Stimulated activated CD4-positive, alpha-beta T cell treated with anti-CD3 and anti-CD28 coated beads, TNF-alpha, amount 100 ng/mL, for 4 hours (primary cell): Measurements from ENCODE around the gene TUNAR.
"Not testable (repeated sequence)": the region's sequence is repeated elsewhere in the genome, so short reads cannot be mapped to it uniquely, and the experiment has no call there.

Experiments
- DNase-seq, 3 experiments: peaks; one replicate each; pipeline ENCODE4 v3.0.0-alpha.2; 2020; ENCODE audit warnings: low read depth in 3 of 3

TUNAR gene

GRCh38 chr14:95918466-95918865 is 41.8 kb downstream of the TUNAR start:
- no peak for DNase-seq

- no peak for DNase-seq
Measured at GRCh38 chr14:95920769-95921438, 44.3 kb downstream of the TUNAR start.

GRCh38 chr14:95922080-95922479 is 45.4 kb downstream of the TUNAR start:
- no peak for DNase-seq

- no peak for DNase-seq
Measured at GRCh38 chr14:95928751-95929150, 52.1 kb downstream of the TUNAR start.

GRCh38 chr14:95931384-95931783 is 54.8 kb downstream of the TUNAR start:
- no peak for DNase-seq

GRCh38 chr14:95935228-95935822 is 58.7 kb downstream of the TUNAR start:
- no peak for DNase-seq

- no peak for DNase-seq
Measured at GRCh38 chr14:95936041-95936440, 59.4 kb downstream of the TUNAR start.

- no peak for DNase-seq
Measured at GRCh38 chr14:95939335-95939734, 62.7 kb downstream of the TUNAR start.

GRCh38 chr14:95941897-95942296 is 65.3 kb downstream of the TUNAR start:
- no peak for DNase-seq

- no peak for DNase-seq
Measured at GRCh38 chr14:95943699-95944098, 67.1 kb downstream of the TUNAR start.

GRCh38 chr14:95944462-95944861 is 67.8 kb downstream of the TUNAR start:
- DNase-seq = no peak

GRCh38 chr14:95946867-95947266 is 70.2 kb downstream of the TUNAR start:
- DNase-seq = no peak

GRCh38 chr14:95948558-95948981 is 71.9 kb downstream of the TUNAR start:
- DNase-seq = no peak

GRCh38 chr14:95951359-95951758 is 74.7 kb downstream of the TUNAR start:
- DNase-seq = no peak

GRCh38 chr14:95953111-95953724 is 76.6 kb downstream of the TUNAR start:
- DNase-seq = no peak

- DNase-seq = no peak
Measured at GRCh38 chr14:95956601-95957460, 80.2 kb downstream of the TUNAR start.

- DNase-seq = no peak
Measured at GRCh38 chr14:95958105-95958504, 81.5 kb downstream of the TUNAR start.

- DNase-seq = no peak
Measured at GRCh38 chr14:95959317-95959716, 82.7 kb downstream of the TUNAR start.

- DNase-seq = no peak
Measured at GRCh38 chr14:95961481-95961880, 84.8 kb downstream of the TUNAR start.

- DNase-seq = no peak
Measured at GRCh38 chr14:95964901-95965300, 88.3 kb downstream of the TUNAR start.

GRCh38 chr14:95968048-95968447 is 91.4 kb downstream of the TUNAR start:
- not testable (repeated sequence) for DNase-seq
